ENCODE data around the gene SIRT2.

The SIRT2 gene

DNA sequence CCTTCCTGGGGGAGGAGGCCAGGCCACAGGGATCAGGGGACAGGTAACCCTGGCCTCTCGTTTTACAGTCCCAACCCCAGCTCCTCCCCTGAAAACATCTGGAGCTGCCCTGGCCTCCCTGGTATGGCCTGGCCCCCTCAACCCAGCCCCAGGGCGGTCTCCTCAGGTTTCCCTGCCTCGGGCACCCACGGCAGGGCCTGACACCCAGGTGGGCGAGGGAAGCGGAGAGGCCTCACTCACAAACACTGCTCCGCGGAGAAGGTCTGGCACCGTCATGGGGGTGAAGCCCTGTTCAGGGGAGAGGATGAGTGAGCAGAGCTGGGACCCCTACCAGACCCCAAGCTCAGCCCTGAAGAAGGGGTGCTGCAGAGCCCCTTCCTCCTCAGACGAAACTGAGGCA lies 19.1 kb upstream of the SIRT2 start:
- no peak for TF ChIP-seq CTCF (IDR thresholded peaks at IDR 0.05; ENCODE audit: low read depth, low read length, missing control alignments)
- no peak overlapping the region for H3K4me3 ChIP-seq (ENCODE audit: low read depth, low read length)
- no peak for DNase-seq (ENCODE audit: low read depth)

- TF ChIP-seq CTCF (IDR thresholded peaks at IDR 0.05; ENCODE audit: low read depth, low read length, missing control alignments): no peak
- no peak overlapping the region for H3K4me3 ChIP-seq (ENCODE audit: low read depth, low read length)
- no peak for DNase-seq (ENCODE audit: low read depth)
Observed at GRCh38 chr19:38917921-38918491, 18.6 kb upstream of the SIRT2 start.

GRCh38 chr19:38917516-38917915 lies 18.1 kb upstream of the SIRT2 start:
- DNase-seq (ENCODE audit: low read depth): no peak
- no peak for TF ChIP-seq CTCF (IDR thresholded peaks at IDR 0.05; ENCODE audit: low read depth, low read length, missing control alignments)
- H3K4me3 ChIP-seq (ENCODE audit: low read depth, low read length): no peak overlapping the region

DNA sequence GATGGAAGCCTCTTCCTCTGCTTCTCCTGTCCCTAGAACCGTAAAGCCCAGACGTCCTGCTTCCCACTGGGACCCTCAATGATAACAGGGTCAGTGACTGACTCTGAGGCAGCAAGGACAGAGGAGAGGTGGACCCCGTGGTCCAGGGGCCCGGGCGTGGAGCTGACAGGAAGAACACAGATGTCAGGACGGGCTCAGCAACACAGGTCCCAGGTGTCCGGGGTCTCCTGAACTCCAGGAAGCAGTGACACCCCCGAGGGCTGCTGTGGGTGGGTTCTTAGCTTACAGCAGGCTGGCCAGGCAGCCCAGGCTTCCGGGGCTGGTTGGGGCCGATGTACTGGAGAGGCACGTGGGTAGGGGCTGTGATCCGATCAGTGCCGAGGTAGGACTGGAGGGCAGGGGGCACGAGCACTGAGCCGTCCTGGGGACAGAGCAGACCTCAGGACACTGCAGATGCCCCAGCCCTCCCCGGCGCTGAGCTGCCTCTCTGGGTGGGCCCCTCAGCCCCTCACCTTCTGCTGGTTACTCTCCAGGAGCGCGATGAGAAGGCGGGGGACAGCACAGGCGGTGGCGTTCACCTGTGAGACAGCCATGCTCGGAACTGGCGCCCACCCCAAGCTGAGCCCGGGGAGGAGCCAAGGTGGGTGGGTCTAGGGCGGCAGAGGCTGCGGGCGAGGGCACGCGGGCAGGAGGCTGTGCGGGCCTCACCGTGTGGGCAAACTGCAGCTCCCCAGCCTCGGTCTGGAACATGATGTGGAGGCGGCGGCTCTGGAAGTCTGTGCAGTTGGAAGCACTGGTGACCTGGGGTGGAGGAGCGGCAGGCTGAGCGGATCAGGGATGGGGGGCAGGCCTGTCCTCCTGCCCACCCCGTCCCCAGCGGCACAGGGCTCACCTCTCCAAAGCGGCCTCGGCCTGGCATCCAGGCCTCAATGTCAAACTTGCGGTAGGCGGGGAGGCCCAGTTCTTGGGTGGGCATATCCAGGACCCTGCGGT lies 16.2 kb upstream of the SIRT2 start:
- no peak overlapping the region for H3K4me3 ChIP-seq (ENCODE audit: low read depth, low read length)
- TF ChIP-seq CTCF (IDR thresholded peaks at IDR 0.05; ENCODE audit: low read depth, low read length, missing control alignments): no peak
- no peak for DNase-seq (ENCODE audit: low read depth)

GRCh38 chr19:38913958-38914357 lies 14.5 kb upstream of the SIRT2 start:
- TF ChIP-seq CTCF (IDR thresholded peaks at IDR 0.05; ENCODE audit: low read depth, low read length, missing control alignments): no peak
- DNase-seq (ENCODE audit: low read depth): no peak
- no peak overlapping the region for H3K4me3 ChIP-seq (ENCODE audit: low read depth, low read length)

DNA sequence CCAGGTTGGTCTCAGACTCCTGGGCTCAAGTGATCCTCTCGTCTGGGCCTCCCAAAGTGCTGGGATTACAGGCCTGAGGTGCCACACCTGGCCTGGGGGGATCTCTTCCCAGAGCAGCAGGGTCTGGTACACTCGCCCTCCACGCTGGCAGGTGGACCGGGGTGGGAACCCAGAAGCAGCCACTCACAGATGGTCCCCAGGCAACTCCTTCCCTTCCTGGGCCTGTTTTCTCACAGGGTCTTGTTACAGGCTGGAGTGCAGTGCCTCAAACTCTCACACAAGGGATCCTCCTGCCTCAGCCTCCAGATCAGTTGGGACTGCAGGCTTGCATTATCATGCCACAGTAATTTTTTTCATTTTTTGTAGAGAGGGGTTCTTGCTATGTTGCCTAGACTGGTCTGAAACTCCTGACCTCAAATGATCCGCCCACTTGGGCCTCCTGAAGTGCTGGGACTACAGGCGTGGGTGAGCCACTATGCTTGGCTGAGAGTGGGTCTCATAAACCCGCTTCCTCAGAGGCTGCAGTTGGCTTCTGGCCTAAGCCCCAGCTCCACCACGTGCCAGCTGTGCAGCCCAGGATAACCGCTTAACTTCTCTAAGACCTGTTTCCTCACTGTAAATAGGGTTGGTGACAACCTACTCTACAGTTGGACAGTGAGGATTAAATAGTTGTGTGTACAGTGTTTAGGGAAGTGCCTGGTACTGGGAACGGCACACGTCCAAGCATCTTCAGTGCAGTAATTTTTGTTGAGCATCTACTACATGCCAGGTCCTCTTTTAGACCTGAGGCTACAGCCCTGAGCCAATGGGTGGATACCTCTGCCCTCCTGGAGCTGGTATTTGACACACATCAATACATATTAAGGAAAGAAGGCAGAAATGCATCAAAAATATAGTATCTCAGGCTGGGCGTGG lies 13.4 kb upstream of the SIRT2 start:
- TF ChIP-seq CTCF (IDR thresholded peaks at IDR 0.05; ENCODE audit: low read depth, low read length, missing control alignments): no peak
- no peak for DNase-seq (ENCODE audit: low read depth)
- no peak overlapping the region for H3K4me3 ChIP-seq (ENCODE audit: low read depth, low read length)

Measured in GM12864 (cell line).